Keratinocyte (primary cell): ENCODE results near the gene TMEFF2. TPM values are rescaled to one million over a fixed set of nuclear protein-coding genes. Genes with fewer than 3 reads are reported as not detected.

Experiments
- DNase-seq: peaks from one replicate; pipeline ENCODE4 v3.0.0-alpha.2; 2011; ENCODE audit warnings: low read depth, missing footprints, low spot score
- FAIRE-seq: peaks from 2 replicates; lab custom pipeline; 2011; peaks lifted over from hg19 to GRCh38; lab: Jason Lieb, UNC
- H2AFZ ChIP-seq: 2 replicates; pipeline ENCODE4 v1.6.0; 2012; ENCODE audit warnings: low read length, control low read depth, inconsistent platforms; ENCODE audit not compliant: control insufficient read depth
- H3K27ac ChIP-seq: 2 replicates; pipeline ENCODE4 v1.5.1; 2011; ENCODE audit warnings: low read length; ENCODE audit not compliant: control insufficient read depth, insufficient read depth
- H3K27me3 ChIP-seq: 3 replicates; pipeline ENCODE4 v1.6.0; 2011; ENCODE audit warnings: low read length; ENCODE audit not compliant: control insufficient read depth, insufficient read depth; ENCODE audit errors: extremely low read depth
- H3K36me3 ChIP-seq, 2 experiments: 2 replicates in 1 of 2; 3 replicates in 1 of 2; pipeline ENCODE4 v1.5.1; 2011; ENCODE audit warnings: low read length in 2 of 2, mild to moderate bottlenecking in 1 of 2; ENCODE audit not compliant: control insufficient read depth in 2 of 2, insufficient read depth in 2 of 2; ENCODE audit errors: extremely low read depth in 1 of 2
- H3K4me1 ChIP-seq: 3 replicates; pipeline ENCODE4 v1.5.1; 2011; ENCODE audit warnings: low read length; ENCODE audit not compliant: control insufficient read depth, insufficient read depth; ENCODE audit errors: extremely low read depth
- H3K4me2 ChIP-seq: 3 replicates; pipeline ENCODE4 v1.6.0; 2011; ENCODE audit warnings: low read depth, low read length; ENCODE audit not compliant: control insufficient read depth, insufficient read depth; ENCODE audit errors: extremely low read depth
- H3K4me3 ChIP-seq, 3 experiments: fragments of 200-600 bp in 1 of 3; sonication (generic) in 1 of 3; 2 replicates in 2 of 3; 3 replicates in 1 of 3; pipeline ENCODE4 v1.5.1; 2011 to 2016; ENCODE audit warnings: low read length in 3 of 3, mild to moderate bottlenecking in 3 of 3, control low read depth in 2 of 3, inconsistent platforms in 1 of 3, low read depth in 1 of 3, mixed read lengths in 1 of 3, mixed run types in 1 of 3, moderate library complexity in 1 of 3; ENCODE audit not compliant: control insufficient read depth in 2 of 3, insufficient read depth in 2 of 3; ENCODE audit errors: extremely low read depth in 1 of 3
- H3K79me2 ChIP-seq: 2 replicates; pipeline ENCODE4 v1.6.0; 2012; ENCODE audit warnings: low read length; ENCODE audit not compliant: control insufficient read depth, insufficient read depth
- H3K9ac ChIP-seq: 3 replicates; pipeline ENCODE4 v1.6.0; 2011; ENCODE audit warnings: low read length; ENCODE audit not compliant: control insufficient read depth, insufficient read depth; ENCODE audit errors: extremely low read depth
- H3K9me1 ChIP-seq: 3 replicates; pipeline ENCODE4 v1.6.0; 2011; ENCODE audit warnings: low read length; ENCODE audit not compliant: control insufficient read depth, insufficient read depth; ENCODE audit errors: extremely low read depth
- H3K9me3 ChIP-seq: 2 replicates; pipeline ENCODE4 v1.5.1; 2012; ENCODE audit warnings: low read depth, low read length; ENCODE audit not compliant: control insufficient read depth
- H4K20me1 ChIP-seq: 3 replicates; pipeline ENCODE4 v1.6.0; 2011; ENCODE audit warnings: low read length; ENCODE audit not compliant: control insufficient read depth, insufficient read depth; ENCODE audit errors: extremely low read depth
- EZH2 ChIP-seq: IDR thresholded peaks from one replicate; pipeline ENCODE4 v1.6.1; 2012; ENCODE audit warnings: inconsistent platforms, mild to moderate bottlenecking, low read length, moderate library complexity
- dilution Hi-C: fragments of 300-500 bp; cut with MboI; formaldehyde crosslinking; loops from one replicate; pipeline ENCODE4 v1.7.0; 2020; ENCODE audit warnings: low sequenced_read_pairs; ENCODE audit not compliant: extremely low pct_ligation_motif_present
- polyA plus RNA-seq, 5 experiments: library from polyadenylated mRNA; depleted of rRNA in 3 of 5; stranded (reverse) in 3 of 5; stranded (forward) in 1 of 5; unstranded in 1 of 5; fragments of >200 nt; gene quantifications; 1 replicate in 1 of 5; 2 replicates in 3 of 5; 3 replicates in 1 of 5; pipeline versions ENCODE4 v1.2.1 to v1.2.3, GENCODE V29; 2011 to 2012; ENCODE audit warnings: missing spikeins in 2 of 5, low read depth in 1 of 5, low replicate concordance in 1 of 5
- TF ChIP-seq, protein P1 (sequence below), 3 experiments: IDR thresholded peaks in 1 of 3; conservative IDR thresholded peaks in 1 of 3; optimal IDR thresholded peaks in 1 of 3; 2 replicates in 2 of 3; 3 replicates in 1 of 3; pipeline versions ENCODE3 to v1.5.1; 2011; ENCODE audit warnings: low read length in 3 of 3, mild to moderate bottlenecking in 3 of 3, moderate library complexity in 2 of 3, control low read depth in 1 of 3, inconsistent platforms in 1 of 3; ENCODE audit not compliant: insufficient read depth in 2 of 3; ENCODE audit errors: extremely low read depth in 1 of 3

The TMEFF2 gene
- polyA plus RNA-seq, 1 donor (not counting 4 experiments of a cell fraction or from before 2014, with no cell fraction given): not detected

DNA sequence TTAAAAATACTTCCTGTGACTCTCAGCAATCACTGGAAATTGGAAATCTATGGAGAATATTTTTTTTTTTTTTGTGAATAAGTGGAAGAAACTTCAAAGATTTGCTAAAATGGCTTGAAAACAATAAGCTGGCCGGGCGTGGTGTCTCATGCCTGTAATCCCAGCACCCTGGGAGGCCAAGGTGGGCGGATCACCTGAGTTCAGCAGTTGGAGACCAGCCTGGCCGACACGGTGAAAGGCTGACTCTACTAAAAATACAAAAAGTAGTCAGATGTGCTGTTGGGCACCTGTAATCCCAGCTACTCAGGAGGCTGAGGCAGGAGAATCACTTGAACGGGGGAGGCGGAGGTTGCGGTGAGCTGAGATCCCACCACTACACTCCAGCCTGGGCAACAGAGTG is 192.3 kb downstream of the TMEFF2 start:
- Histone ChIP-seq H3K9me3 (no peaks in the 10 kb centered on the region), H3K9ac (no peak overlapping the region), H3K27me3 (no peaks in the 10 kb centered on the region), H4K20me1 (no peaks in the 10 kb centered on the region), H3K4me2 (no peak overlapping the region), H3K79me2 (no peaks in the 10 kb centered on the region), H3K36me3 (no peaks in the 10 kb centered on the region), H2AFZ (no peak overlapping the region), H3K9me1 (no peaks in the 10 kb centered on the region), H3K27ac (no peak overlapping the region), H3K4me1 (no peaks in the 10 kb centered on the region), H3K4me3 (no peak overlapping the region)
- FAIRE-seq: no peak
- DNase-seq: no peak
- dilution Hi-C loops: no loop called here
- TF ChIP-seq, protein P1, sequence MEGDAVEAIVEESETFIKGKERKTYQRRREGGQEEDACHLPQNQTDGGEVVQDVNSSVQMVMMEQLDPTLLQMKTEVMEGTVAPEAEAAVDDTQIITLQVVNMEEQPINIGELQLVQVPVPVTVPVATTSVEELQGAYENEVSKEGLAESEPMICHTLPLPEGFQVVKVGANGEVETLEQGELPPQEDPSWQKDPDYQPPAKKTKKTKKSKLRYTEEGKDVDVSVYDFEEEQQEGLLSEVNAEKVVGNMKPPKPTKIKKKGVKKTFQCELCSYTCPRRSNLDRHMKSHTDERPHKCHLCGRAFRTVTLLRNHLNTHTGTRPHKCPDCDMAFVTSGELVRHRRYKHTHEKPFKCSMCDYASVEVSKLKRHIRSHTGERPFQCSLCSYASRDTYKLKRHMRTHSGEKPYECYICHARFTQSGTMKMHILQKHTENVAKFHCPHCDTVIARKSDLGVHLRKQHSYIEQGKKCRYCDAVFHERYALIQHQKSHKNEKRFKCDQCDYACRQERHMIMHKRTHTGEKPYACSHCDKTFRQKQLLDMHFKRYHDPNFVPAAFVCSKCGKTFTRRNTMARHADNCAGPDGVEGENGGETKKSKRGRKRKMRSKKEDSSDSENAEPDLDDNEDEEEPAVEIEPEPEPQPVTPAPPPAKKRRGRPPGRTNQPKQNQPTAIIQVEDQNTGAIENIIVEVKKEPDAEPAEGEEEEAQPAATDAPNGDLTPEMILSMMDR (optimal IDR thresholded peaks at IDR 0.05 in 1 of 3, IDR thresholded peaks at IDR 0.05 in 1 of 3, conservative IDR thresholded peaks at IDR 0.05 in 1 of 3; ENCODE audit: extremely low read depth in 1 of 3, insufficient read depth in 2 of 3, low read length in 3 of 3): no peak
- no peak for TF ChIP-seq EZH2

DNA sequence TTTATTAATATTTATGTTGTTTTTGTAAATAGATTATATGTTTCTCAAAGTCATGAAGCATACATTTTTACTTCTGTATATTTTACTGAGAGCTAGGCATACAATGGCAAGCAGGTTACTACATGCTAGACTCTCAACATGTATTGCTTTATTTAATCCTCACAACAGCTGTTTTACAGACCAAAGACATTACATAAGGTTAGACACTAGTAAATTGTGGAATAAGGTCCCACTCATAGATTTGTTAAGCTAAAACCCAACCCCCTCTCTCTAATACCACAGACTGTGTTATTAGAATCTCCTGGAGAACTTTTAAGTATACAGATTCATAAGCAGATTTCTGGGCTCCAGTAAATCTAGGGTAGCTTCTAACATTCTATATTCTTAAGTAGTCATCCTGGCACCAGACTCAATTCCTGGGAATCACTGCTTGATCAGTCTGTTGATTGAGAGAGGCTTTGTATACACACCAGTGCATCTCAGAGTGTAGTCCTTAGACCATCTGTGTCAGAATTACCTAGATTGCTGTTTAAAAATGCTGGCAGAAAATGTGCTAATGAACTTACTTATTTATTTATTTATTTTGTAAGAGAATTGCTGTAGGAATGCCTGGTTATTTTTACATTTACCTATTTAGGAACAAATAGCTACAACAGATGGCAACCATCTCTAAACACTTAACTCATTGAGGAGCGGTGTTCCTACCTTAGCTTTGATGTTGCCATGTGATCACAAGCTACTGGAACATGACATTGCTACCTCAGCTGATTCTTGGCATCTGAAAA is 194.3 kb downstream of the TMEFF2 start:
- no peak for DNase-seq

More for the DNA sequence above, 194.3 kb downstream of the TMEFF2 start:
- Histone ChIP-seq H3K4me3 (no peak overlapping the region), H3K9ac (no peak overlapping the region), H3K4me1 (no peaks in the 10 kb centered on the region), H4K20me1 (no peaks in the 10 kb centered on the region), H3K27ac (no peak overlapping the region), H3K9me1 (no peaks in the 10 kb centered on the region), H3K36me3 (no peaks in the 10 kb centered on the region), H3K27me3 (no peaks in the 10 kb centered on the region), H3K4me2 (no peak overlapping the region), H2AFZ (no peak overlapping the region), H3K9me3 (no peaks in the 10 kb centered on the region), H3K79me2 (no peaks in the 10 kb centered on the region)
- TF ChIP-seq, protein P1 (optimal IDR thresholded peaks at IDR 0.05 in 1 of 3, IDR thresholded peaks at IDR 0.05 in 1 of 3, conservative IDR thresholded peaks at IDR 0.05 in 1 of 3; ENCODE audit: extremely low read depth in 1 of 3, insufficient read depth in 2 of 3, low read length in 3 of 3): no peak
- TF ChIP-seq EZH2: no peak
- no peak for FAIRE-seq
- dilution Hi-C loops: no loop called here
